Calu3 (cell line): ENCODE measurements around the gene SEMA5A. TPM values are rescaled to one million over a fixed set of nuclear protein-coding genes. Genes with fewer than 3 reads are reported as not detected.

Experiments used
- BruUV-seq: library from RNA; stranded (reverse); fragments of 400-500 nt; replicated peaks from 2 replicates; lab custom pipeline; 2021; lab: Mats Ljungman, UMichigan
- CTCF ChIA-PET: fragments of 300-600 bp; sonication (Branson Sonifier 250); formaldehyde crosslinking; loops from one replicate; lab custom pipeline; 2022; ENCODE audit warnings: antibody characterized with exemption; lab: Charles Lee
- DNase-seq: peaks from one replicate; pipeline ENCODE4 v3.0.0; 2022
- H3K27ac Mint-ChIP-seq: one replicate; pipeline ENCODE4 v1.8.0; 2022; ENCODE audit warnings: mixed read lengths; ENCODE audit not compliant: unreplicated experiment
- H3K27me3 Mint-ChIP-seq: one replicate; pipeline ENCODE4 v1.8.0; 2022; ENCODE audit warnings: mixed read lengths; ENCODE audit not compliant: unreplicated experiment
- H3K36me3 Mint-ChIP-seq: one replicate; pipeline ENCODE4 v1.8.0; 2022; ENCODE audit warnings: mild to moderate bottlenecking, moderate library complexity, mixed read lengths; ENCODE audit not compliant: insufficient read depth, unreplicated experiment
- H3K4me1 Mint-ChIP-seq: one replicate; pipeline ENCODE4 v1.8.0; 2022; ENCODE audit warnings: mild to moderate bottlenecking, low read depth, mixed read lengths; ENCODE audit not compliant: unreplicated experiment
- H3K4me3 Mint-ChIP-seq: one replicate; pipeline ENCODE4 v1.8.0; 2022; ENCODE audit warnings: mild to moderate bottlenecking, low read depth, moderate library complexity, mixed read lengths; ENCODE audit not compliant: unreplicated experiment
- H3K9me3 Mint-ChIP-seq: one replicate; pipeline ENCODE4 v1.8.0; 2022; ENCODE audit warnings: low read depth, mixed read lengths; ENCODE audit not compliant: unreplicated experiment
- CTCF ChIP-seq: fragments of 200-600 bp; IDR thresholded peaks from one replicate; pipeline ENCODE4 v1.8.0; 2022; ENCODE audit warnings: antibody characterized with exemption; ENCODE audit not compliant: unreplicated experiment
- intact Hi-C: fragments of 100-400 bp; cut with micrococcal nuclease; formaldehyde crosslinking; loops from one replicate; pipeline ENCODE4 v1.10.0; 2022; ENCODE audit not compliant: unreplicated experiment
- total RNA-seq: library from RNA; stranded (reverse); gene quantifications from 2 replicates; pipeline ENCODE4 v1.2.3, GENCODE V29; 2022

SEMA5A gene
- total RNA-seq, 1 experiment from 2014 or later: 0.52 TPM

GRCh38 chr5:9201011-9201410 is 344.9 kb downstream of the SEMA5A start:
- H3K4me3 Mint-ChIP-seq: no peak overlapping the region
- no peaks in the 10 kb centered on the region for H3K4me1 Mint-ChIP-seq
- H3K27me3 Mint-ChIP-seq: no peaks in the 10 kb centered on the region
- H3K36me3 Mint-ChIP-seq: no peaks in the 10 kb centered on the region
- intact Hi-C loops: loop anchor here (10.0 kb wide), 1 partner anchor 336 kb away; no protein-coding TSS in a partner anchor
- no peak for TF ChIP-seq CTCF
- CTCF ChIA-PET: no interaction called here
- H3K9me3 Mint-ChIP-seq: peaks cover 6% of the 10 kb centered on the region
- BruUV-seq: no TSS peak
- no peak overlapping the region for H3K27ac Mint-ChIP-seq
- DNase-seq: no peak

GRCh38 chr5:9198394-9198793 is 347.5 kb downstream of the SEMA5A start:
- Mint-ChIP-seq H3K27me3 (no peaks in the 10 kb centered on the region), H3K36me3 (no peaks in the 10 kb centered on the region), H3K27ac (no peak overlapping the region), H3K4me1 (no peaks in the 10 kb centered on the region), H3K9me3 (peaks cover 6% of the 10 kb centered on the region), H3K4me3 (no peak overlapping the region)
- CTCF ChIA-PET: no interaction called here
- TF ChIP-seq CTCF: no peak
- DNase-seq: no peak
- intact Hi-C loops: no loop called here
- no TSS peak for BruUV-seq

- no TSS peak for BruUV-seq
- Mint-ChIP-seq H3K9me3 (peaks cover 6% of the 10 kb centered on the region), H3K27me3 (no peaks in the 10 kb centered on the region)
These were observed 348.0 kb downstream of the SEMA5A start for GRCh38 chr5:9197881-9198260.

GRCh38 chr5:9196403-9197227 is 349.3 kb downstream of the SEMA5A start:
- CTCF ChIA-PET: interaction anchor here (0.6 kb wide), 1 partner anchor 11 kb away, joined by 3 read pairs; no protein-coding TSS in a partner anchor
- no peak for TF ChIP-seq CTCF
- H3K4me1 Mint-ChIP-seq: no peaks in the 10 kb centered on the region
- H3K27ac Mint-ChIP-seq: no peak overlapping the region
- BruUV-seq: no TSS peak
- intact Hi-C loops: no loop called here
- H3K36me3 Mint-ChIP-seq: no peaks in the 10 kb centered on the region
- H3K4me3 Mint-ChIP-seq: no peak overlapping the region
- H3K27me3 Mint-ChIP-seq: no peaks in the 10 kb centered on the region
- DNase-seq: no peak
- H3K9me3 Mint-ChIP-seq: peaks cover 9% of the 10 kb centered on the region

More at GRCh38 chr5:9197881-9198260, 348.0 kb downstream of the SEMA5A start:
- H3K36me3 Mint-ChIP-seq: no peaks in the 10 kb centered on the region
- CTCF ChIA-PET: no interaction called here
- H3K27ac Mint-ChIP-seq: no peak overlapping the region
- no peaks in the 10 kb centered on the region for H3K4me1 Mint-ChIP-seq
- no peak for TF ChIP-seq CTCF
- intact Hi-C loops: no loop called here
- DNase-seq: no peak
- no peak overlapping the region for H3K4me3 Mint-ChIP-seq
